HepG2 (cell line): ENCODE measurements around the gene SGCE. TPM values are rescaled to one million over a fixed set of nuclear protein-coding genes. Genes with fewer than 3 reads are reported as not detected.
A peak's percentile ranks its signal among the peaks of the same experiment; 100 is the strongest.

Experiments used
- AGO2 ChIP-seq: fragments of 200-400 bp; formaldehyde crosslinking; optimal IDR thresholded peaks from 2 replicates; pipeline ENCODE3; 2017; ENCODE audit warnings: mild to moderate bottlenecking, low read depth, low read length, moderate library complexity
- CBX2 ChIP-seq, 2 experiments: fragments of 200-600 bp in 1 of 2; sonication (generic); formaldehyde crosslinking in 1 of 2; IDR thresholded peaks; 2 replicates each; pipeline versions ENCODE4 v1.7.0 to v1.8.1; 2018 to 2022; ENCODE audit warnings: low read depth in 2 of 2, low read length in 1 of 2, mild to moderate bottlenecking in 1 of 2, missing genetic modification reagents in 1 of 2
- FOSL2 ChIP-seq: sonication (generic); formaldehyde crosslinking; IDR thresholded peaks from 2 replicates; pipeline ENCODE4 v1.4.0; 2020; ENCODE audit warnings: missing genetic modification reagents
- FOXJ3 ChIP-seq: sonication (generic); formaldehyde crosslinking; IDR thresholded peaks from 2 replicates; pipeline ENCODE4 v1.4.0; 2020; ENCODE audit warnings: missing genetic modification reagents, mild to moderate bottlenecking, borderline replicate concordance
- GTF3A ChIP-seq: sonication (generic); formaldehyde crosslinking; conservative IDR thresholded peaks from 2 replicates; pipeline ENCODE4 v1.4.0; 2020; ENCODE audit warnings: mild to moderate bottlenecking, missing genetic modification reagents
- HES4 ChIP-seq: sonication (generic); formaldehyde crosslinking; IDR thresholded peaks from 2 replicates; pipeline ENCODE4 v1.9.0; 2021; ENCODE audit warnings: mild to moderate bottlenecking, missing genetic modification reagents, borderline replicate concordance
- IKZF4 ChIP-seq: sonication (generic); formaldehyde crosslinking; IDR thresholded peaks from 2 replicates; pipeline ENCODE4 v1.5.1; 2020; ENCODE audit warnings: borderline replicate concordance, mild to moderate bottlenecking, low read depth, missing genetic modification reagents; ENCODE audit errors: not compliant biosample characterization
- MBNL3 ChIP-seq: fragments of 250-450 bp; sonication (Bioruptor Pico); conservative IDR thresholded peaks from 2 replicates; pipeline ENCODE4 v1.8.0; 2022; ENCODE audit warnings: mild to moderate bottlenecking, inconsistent platforms
- MEIS1 ChIP-seq: sonication (generic); formaldehyde crosslinking; IDR thresholded peaks from 2 replicates; pipeline ENCODE4 v1.9.0; 2021; ENCODE audit warnings: mild to moderate bottlenecking, missing genetic modification reagents, moderate library complexity, borderline replicate concordance
- PCBP1 ChIP-seq: fragments of 200-400 bp; formaldehyde crosslinking; IDR thresholded peaks from 2 replicates; pipeline ENCODE4 v1.6.1; 2017; ENCODE audit warnings: mild to moderate bottlenecking, low read depth, low read length, borderline replicate concordance
- RBAK ChIP-seq: sonication (generic); formaldehyde crosslinking; IDR thresholded peaks from 2 replicates; pipeline ENCODE4 v1.5.1; 2020; ENCODE audit warnings: mild to moderate bottlenecking, missing genetic modification reagents
- SIN3A ChIP-seq: IDR thresholded peaks from 2 replicates; pipeline ENCODE4 v1.6.1; 2011; ENCODE audit warnings: low read depth, mild to moderate bottlenecking, control low read depth, low read length, borderline replicate concordance
- SRSF4 ChIP-seq: fragments of 200-400 bp; formaldehyde crosslinking; IDR thresholded peaks from one replicate; pipeline ENCODE4 v1.6.1; 2018; ENCODE audit warnings: mild to moderate bottlenecking, low read depth, low read length, moderate library complexity; ENCODE audit not compliant: poor library complexity, severe bottlenecking
- TEAD3 ChIP-seq: optimal IDR thresholded peaks from 2 replicates; pipeline ENCODE3; 2016; ENCODE audit warnings: borderline replicate concordance
- YEATS4 ChIP-seq: sonication (generic); formaldehyde crosslinking; IDR thresholded peaks from 2 replicates; pipeline ENCODE4 v1.4.0; 2020; ENCODE audit warnings: missing genetic modification reagents, borderline replicate concordance
- ZFP1 ChIP-seq: IDR thresholded peaks from 2 replicates; pipeline ENCODE4 v1.6.1; 2016
- ZFP36L1 ChIP-seq: sonication (generic); formaldehyde crosslinking; IDR thresholded peaks from 2 replicates; pipeline ENCODE4 v1.8.0; 2022; ENCODE audit warnings: mild to moderate bottlenecking, missing genetic modification reagents, moderate library complexity
- ZNF235 ChIP-seq: sonication (generic); formaldehyde crosslinking; IDR thresholded peaks from 2 replicates; pipeline ENCODE4 v1.8.1; 2023; ENCODE audit warnings: mild to moderate bottlenecking, missing genetic modification reagents, borderline replicate concordance
- ZNF24 ChIP-seq: fragments of 450-650 bp; IDR thresholded peaks from 2 replicates; pipeline ENCODE4 v1.6.1; 2017; ENCODE audit warnings: antibody characterized with exemption, mild to moderate bottlenecking
- ZNF724P ChIP-seq: sonication (generic); formaldehyde crosslinking; IDR thresholded peaks from 2 replicates; pipeline ENCODE4 v1.8.0; 2022; ENCODE audit warnings: missing genetic modification reagents, borderline replicate concordance
- ZNF761 ChIP-seq: sonication (generic); formaldehyde crosslinking; conservative IDR thresholded peaks from 2 replicates; pipeline ENCODE4 v1.4.0; 2020; ENCODE audit warnings: mild to moderate bottlenecking, missing genetic modification reagents
- polyA plus RNA-seq, 8 experiments: library from polyadenylated mRNA; depleted of rRNA in 3 of 8; stranded (reverse) in 7 of 8; unstranded in 1 of 8; fragments of >200 nt; fragmentation: Illumina TruSeq in 4 of 8; extraction: Trizol in 4 of 8; gene quantifications; 2 replicates each; pipeline versions ENCODE4 v1.2.1 to v1.2.3, GENCODE V29; 2011 to 2016; ENCODE audit warnings: low read depth in 4 of 8, missing spikeins in 1 of 8, mixed read lengths in 1 of 8; ENCODE audit not compliant: insufficient read depth in 1 of 8
- total RNA-seq, 5 experiments: library from RNA; depleted of rRNA; stranded (reverse); fragments of >200 nt; fragmentation: Illumina TruSeq; extraction: Trizol; gene quantifications; 2 replicates each; pipeline ENCODE4 v1.2.3, GENCODE V29; 2016; ENCODE audit warnings: low read depth in 1 of 5
- TF ChIP-seq, protein P1 (sequence below): conservative IDR thresholded peaks from 2 replicates; pipeline ENCODE4 v1.6.1; 2018; ENCODE audit warnings: missing genetic modification reagents
- TF ChIP-seq, protein P2 (sequence below): sonication (generic); formaldehyde crosslinking; IDR thresholded peaks from 2 replicates; pipeline ENCODE4 v1.5.1; 2020; ENCODE audit warnings: mild to moderate bottlenecking, missing genetic modification reagents, moderate library complexity
- TF ChIP-seq, protein P3 (sequence below): IDR thresholded peaks from 2 replicates; pipeline ENCODE4 v1.6.1; 2018; ENCODE audit warnings: missing genetic modification reagents, mild to moderate bottlenecking, missing compliant biosample characterization

The SGCE gene
- total and polyA plus RNA-seq, 2 of the 13 experiments (the other 11 are each of a cell fraction or from before 2014, with no cell fraction given) = 52.3 to 71.1 TPM

DNA sequence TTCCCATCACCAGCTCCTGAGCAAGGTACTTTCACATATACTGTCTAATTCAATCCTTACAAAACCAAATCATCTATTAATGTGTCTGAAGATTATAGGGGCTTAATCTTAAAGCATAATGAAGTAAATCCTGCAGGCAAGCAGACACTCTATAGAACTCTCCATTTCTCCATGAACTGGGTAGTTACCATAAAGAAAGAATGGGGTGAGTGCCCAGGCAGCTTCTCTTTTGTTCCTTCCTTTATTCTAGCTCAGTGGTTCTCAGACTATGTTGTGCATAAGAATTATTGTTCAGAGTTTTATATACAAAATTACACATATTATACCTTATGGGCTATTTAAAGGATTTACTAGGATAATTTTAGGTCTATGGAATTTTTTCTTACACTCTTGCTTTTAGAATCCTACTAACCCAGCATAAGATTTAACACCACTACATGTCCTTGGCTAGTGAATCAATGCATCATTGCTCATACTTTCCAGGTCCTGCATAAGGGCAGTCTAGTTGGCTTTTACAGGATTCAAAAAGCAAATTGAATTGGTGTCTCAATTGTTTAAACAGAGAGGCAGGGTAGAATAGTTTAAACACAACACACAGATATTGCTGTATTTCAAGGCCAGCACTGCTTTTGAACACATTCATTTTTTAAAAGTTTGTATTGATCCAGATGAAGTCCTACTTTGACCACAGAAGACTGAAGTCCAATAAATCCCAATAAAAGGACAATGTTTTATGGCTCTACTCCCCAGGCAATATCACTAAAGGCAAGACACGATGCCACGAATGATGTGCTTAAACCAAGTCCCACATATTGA lies 12.9 kb downstream of the SGCE start (continued):
- TF ChIP-seq, protein P1, sequence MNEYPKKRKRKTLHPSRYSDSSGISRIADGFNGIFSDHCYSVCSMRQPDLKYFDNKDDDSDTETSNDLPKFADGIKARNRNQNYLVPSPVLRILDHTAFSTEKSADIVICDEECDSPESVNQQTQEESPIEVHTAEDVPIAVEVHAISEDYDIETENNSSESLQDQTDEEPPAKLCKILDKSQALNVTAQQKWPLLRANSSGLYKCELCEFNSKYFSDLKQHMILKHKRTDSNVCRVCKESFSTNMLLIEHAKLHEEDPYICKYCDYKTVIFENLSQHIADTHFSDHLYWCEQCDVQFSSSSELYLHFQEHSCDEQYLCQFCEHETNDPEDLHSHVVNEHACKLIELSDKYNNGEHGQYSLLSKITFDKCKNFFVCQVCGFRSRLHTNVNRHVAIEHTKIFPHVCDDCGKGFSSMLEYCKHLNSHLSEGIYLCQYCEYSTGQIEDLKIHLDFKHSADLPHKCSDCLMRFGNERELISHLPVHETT (CRISPR knock-in tag) = 0 out of 2 replicates have a peak, but pooled peaks have one; percentile 32
- TF ChIP-seq SRSF4 (no peak), FOSL2 (CRISPR knock-in tag) (peak; percentile 81), FOXJ3 (CRISPR knock-in tag) (peak; percentile 98), PCBP1 (no peak), HES4 (CRISPR knock-in tag) (no peak), SIN3A (no peak), IKZF4 (CRISPR knock-in tag) (no peak), CBX2 (IDR thresholded peaks at IDR 0.05; ENCODE audit: low read depth, low read length) (no peak), CBX2 (CRISPR knock-in tag; IDR thresholded peaks at IDR 0.05; ENCODE audit: low read depth) (no peak), ZNF235 (CRISPR knock-in tag) (no peak), RBAK (CRISPR knock-in tag) (no peak), ZFP36L1 (no peak), ZNF724P (CRISPR knock-in tag) (no peak), TEAD3 (CRISPR knock-in tag) (peak; percentile 69), YEATS4 (CRISPR knock-in tag) (no peak), ZFP1 (no peak), ZNF24 (peak; percentile 76), ZNF761 (no peak), MBNL3 (CRISPR knock-in tag) (no peak), GTF3A (CRISPR knock-in tag) (no peak), AGO2 (no peak), MEIS1 (CRISPR knock-in tag) (no peak)
- TF ChIP-seq, protein P2, sequence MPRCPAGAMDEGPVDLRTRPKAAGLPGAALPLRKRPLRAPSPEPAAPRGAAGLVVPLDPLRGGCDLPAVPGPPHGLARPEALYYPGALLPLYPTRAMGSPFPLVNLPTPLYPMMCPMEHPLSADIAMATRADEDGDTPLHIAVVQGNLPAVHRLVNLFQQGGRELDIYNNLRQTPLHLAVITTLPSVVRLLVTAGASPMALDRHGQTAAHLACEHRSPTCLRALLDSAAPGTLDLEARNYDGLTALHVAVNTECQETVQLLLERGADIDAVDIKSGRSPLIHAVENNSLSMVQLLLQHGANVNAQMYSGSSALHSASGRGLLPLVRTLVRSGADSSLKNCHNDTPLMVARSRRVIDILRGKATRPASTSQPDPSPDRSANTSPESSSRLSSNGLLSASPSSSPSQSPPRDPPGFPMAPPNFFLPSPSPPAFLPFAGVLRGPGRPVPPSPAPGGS (CRISPR knock-in tag) = no peak
- TF ChIP-seq, protein P3, sequence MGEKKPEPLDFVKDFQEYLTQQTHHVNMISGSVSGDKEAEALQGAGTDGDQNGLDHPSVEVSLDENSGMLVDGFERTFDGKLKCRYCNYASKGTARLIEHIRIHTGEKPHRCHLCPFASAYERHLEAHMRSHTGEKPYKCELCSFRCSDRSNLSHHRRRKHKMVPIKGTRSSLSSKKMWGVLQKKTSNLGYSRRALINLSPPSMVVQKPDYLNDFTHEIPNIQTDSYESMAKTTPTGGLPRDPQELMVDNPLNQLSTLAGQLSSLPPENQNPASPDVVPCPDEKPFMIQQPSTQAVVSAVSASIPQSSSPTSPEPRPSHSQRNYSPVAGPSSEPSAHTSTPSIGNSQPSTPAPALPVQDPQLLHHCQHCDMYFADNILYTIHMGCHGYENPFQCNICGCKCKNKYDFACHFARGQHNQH (CRISPR knock-in tag) = peak; percentile 42; the same call in 1 of the 2 replicates
